GM12892 (cell line): ENCODE data around the gene JAKMIP3.

ENCODE experiments used
- POLR2A ChIP-seq: IDR thresholded peaks from 2 replicates; pipeline ENCODE4 v1.6.1; 2011; ENCODE audit warnings: low read depth, low read length, control low read depth
- POLR2AphosphoS5 ChIP-seq: IDR thresholded peaks from 2 replicates; pipeline ENCODE4 v1.6.1; 2011; ENCODE audit warnings: low read depth, low read length, control low read depth
- TAF1 ChIP-seq: IDR thresholded peaks from 2 replicates; pipeline ENCODE4 v1.6.1; 2011; ENCODE audit warnings: low read depth, mild to moderate bottlenecking, control low read depth, low read length, borderline replicate concordance

DNA sequence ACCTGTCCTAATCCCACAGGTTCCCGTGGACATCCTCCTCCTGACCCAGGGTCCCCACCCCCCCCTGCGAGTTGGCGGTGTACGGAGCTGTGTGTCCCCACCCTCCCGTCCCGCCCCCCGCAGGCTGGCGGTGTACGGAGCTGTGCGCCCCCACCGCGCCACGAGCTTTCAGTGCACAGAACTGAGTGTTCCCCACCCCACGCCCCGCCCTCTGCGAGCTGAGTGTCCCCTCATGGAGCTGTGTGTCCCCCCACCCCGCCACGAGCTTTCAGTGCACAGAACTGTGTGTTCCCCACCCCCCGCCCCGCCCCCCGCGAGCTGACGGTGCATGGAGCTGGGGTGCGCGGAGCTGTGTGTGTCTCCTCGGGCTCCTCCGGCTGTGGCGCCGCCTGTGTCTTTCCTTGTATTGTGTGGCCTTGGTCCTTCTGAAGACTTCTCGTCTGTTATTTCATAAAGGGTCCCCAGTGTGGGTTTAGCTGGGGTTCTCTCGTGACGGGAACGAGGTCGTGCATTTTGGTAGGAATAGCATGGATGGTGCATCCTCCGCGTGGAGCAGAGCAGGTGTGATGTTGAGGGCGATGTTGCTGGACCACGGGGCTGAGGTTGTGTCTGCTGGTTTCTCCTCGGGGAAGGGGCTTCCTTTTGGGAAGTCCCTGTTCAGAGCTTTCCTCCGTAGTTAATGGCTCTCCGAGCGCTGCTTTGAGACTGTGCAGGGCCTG is 18.0 kb upstream of the JAKMIP3 start:
- TF ChIP-seq POLR2A (no peak), POLR2AphosphoS5 (no peak), TAF1 (no peak)
